Right lobe of liver (tissue), 4 donors: Measurements from ENCODE around the gene NEK4.

Experiments
- CTCF ChIP-seq, 4 donors: fragments of 200-600 bp in 3 of 4; fragments of 450-650 bp in 1 of 4; IDR thresholded peaks; one replicate each; pipeline versions ENCODE4 v1.5.1 to v1.8.0; 2016 to 2022; ENCODE audit warnings: antibody characterized with exemption in 4 of 4, mild to moderate bottlenecking in 2 of 4
- POLR2A ChIP-seq: fragments of 450-650 bp; IDR thresholded peaks from one replicate; pipeline ENCODE4 v1.6.1; 2017; ENCODE audit warnings: antibody characterized with exemption, mild to moderate bottlenecking
- donor health status: DM: no; HTN: no; CAD: no.
- donor health status: DM: no; HTN: no; CAD: no.
- donor health status: DM: no; HTN: yes; CAD: no.

- TF ChIP-seq CTCF (IDR thresholded peaks at IDR 0.05) (no peak), POLR2A (no peak)
Measured at GRCh38 chr3:52705438-52705687, 65.4 kb downstream of the NEK4 start.
